ENCODE results near the gene ADAM10. TPM values are rescaled to one million over a fixed set of nuclear protein-coding genes. Genes with fewer than 3 reads are reported as not detected.

The ADAM10 gene
- total and polyA plus RNA-seq, 4 donors: 11.6 to 115 (median 57.5) TPM

GRCh38 chr15:58698887-58699641 lies 50.4 kb downstream of the ADAM10 start:
- ATAC-seq (ENCODE audit: low FRiP score) (no peak), DNase-seq (no peak)
- H3K9me3 ChIP-seq (ENCODE audit: control insufficient read depth, low read length): no peaks in the 10 kb centered on the region
- H3K27me3 ChIP-seq (ENCODE audit: control insufficient read depth in 1 of 2, insufficient read depth in 2 of 2, low read length in 1 of 2): no peaks in the 10 kb centered on the region
- WGBS, 2 donors: 97 to 100% methylated on average over 2 of the region's 2 CpGs
- no peaks in the 10 kb centered on the region for H3K36me3 ChIP-seq (ENCODE audit: control insufficient read depth in 1 of 2, insufficient read depth in 2 of 2, low read length in 1 of 2)
- H3K4me3 ChIP-seq (ENCODE audit: low read length in 2 of 2): no peak overlapping the region
- no peak overlapping the region for H3K27ac ChIP-seq (ENCODE audit: low read depth in 1 of 2, low read length in 2 of 2)
- H3K4me1 ChIP-seq (ENCODE audit: control insufficient read depth in 1 of 2, insufficient read depth in 2 of 2, low read length in 2 of 2): no peaks in the 10 kb centered on the region
- intact Hi-C loops (cut with DNase I): no loop called here

GRCh38 chr15:58697220-58697619 lies 52.3 kb downstream of the ADAM10 start:
- no peak for ATAC-seq (ENCODE audit: low FRiP score)
- Histone ChIP-seq H3K27me3 (ENCODE audit: control insufficient read depth in 1 of 2, insufficient read depth in 2 of 2, low read length in 1 of 2) (no peaks in the 10 kb centered on the region), H3K27ac (ENCODE audit: low read depth in 1 of 2, low read length in 2 of 2) (no peak overlapping the region), H3K4me1 (ENCODE audit: control insufficient read depth in 1 of 2, insufficient read depth in 2 of 2, low read length in 2 of 2) (no peaks in the 10 kb centered on the region), H3K36me3 (ENCODE audit: control insufficient read depth in 1 of 2, insufficient read depth in 2 of 2, low read length in 1 of 2) (no peaks in the 10 kb centered on the region), H3K4me3 (ENCODE audit: low read length in 2 of 2) (no peak overlapping the region), H3K9me3 (ENCODE audit: control insufficient read depth, low read length) (no peaks in the 10 kb centered on the region)
- no peak for DNase-seq
- 93 to 97% methylated on average over 2 of the region's 2 CpGs for WGBS, 2 donors
- intact Hi-C loops (cut with DNase I): no loop called here

GRCh38 chr15:58696738-58697137 lies 52.8 kb downstream of the ADAM10 start:
- ATAC-seq (ENCODE audit: low FRiP score): no peak
- Histone ChIP-seq H3K36me3 (ENCODE audit: control insufficient read depth in 1 of 2, insufficient read depth in 2 of 2, low read length in 1 of 2) (no peaks in the 10 kb centered on the region), H3K4me3 (ENCODE audit: low read length in 2 of 2) (no peak overlapping the region), H3K27me3 (ENCODE audit: control insufficient read depth in 1 of 2, insufficient read depth in 2 of 2, low read length in 1 of 2) (no peaks in the 10 kb centered on the region), H3K27ac (ENCODE audit: low read depth in 1 of 2, low read length in 2 of 2) (no peak overlapping the region), H3K4me1 (ENCODE audit: control insufficient read depth in 1 of 2, insufficient read depth in 2 of 2, low read length in 2 of 2) (no peaks in the 10 kb centered on the region), H3K9me3 (ENCODE audit: control insufficient read depth, low read length) (no peaks in the 10 kb centered on the region)
- WGBS, 2 donors: 95 to 96% methylated on average over 6 of the region's 6 CpGs
- intact Hi-C loops (cut with DNase I): no loop called here
- DNase-seq: no peak

GRCh38 chr15:58694641-58695398 lies 54.7 kb downstream of the ADAM10 start:
- DNase-seq (no peak), ATAC-seq (ENCODE audit: low FRiP score) (no peak)
- H3K4me1 ChIP-seq (ENCODE audit: control insufficient read depth in 1 of 2, insufficient read depth in 2 of 2, low read length in 2 of 2): no peaks in the 10 kb centered on the region
- intact Hi-C loops (cut with DNase I): no loop called here
- H3K27me3 ChIP-seq (ENCODE audit: control insufficient read depth in 1 of 2, insufficient read depth in 2 of 2, low read length in 1 of 2): no peaks in the 10 kb centered on the region
- no peaks in the 10 kb centered on the region for H3K9me3 ChIP-seq (ENCODE audit: control insufficient read depth, low read length)
- 44 to 45% methylated on average over 3 of the region's 3 CpGs for WGBS, 2 donors
- H3K4me3 ChIP-seq (ENCODE audit: low read length in 2 of 2): no peak overlapping the region
- no peaks in the 10 kb centered on the region for H3K36me3 ChIP-seq (ENCODE audit: control insufficient read depth in 1 of 2, insufficient read depth in 2 of 2, low read length in 1 of 2)
- no peak overlapping the region for H3K27ac ChIP-seq (ENCODE audit: low read depth in 1 of 2, low read length in 2 of 2)

DNA sequence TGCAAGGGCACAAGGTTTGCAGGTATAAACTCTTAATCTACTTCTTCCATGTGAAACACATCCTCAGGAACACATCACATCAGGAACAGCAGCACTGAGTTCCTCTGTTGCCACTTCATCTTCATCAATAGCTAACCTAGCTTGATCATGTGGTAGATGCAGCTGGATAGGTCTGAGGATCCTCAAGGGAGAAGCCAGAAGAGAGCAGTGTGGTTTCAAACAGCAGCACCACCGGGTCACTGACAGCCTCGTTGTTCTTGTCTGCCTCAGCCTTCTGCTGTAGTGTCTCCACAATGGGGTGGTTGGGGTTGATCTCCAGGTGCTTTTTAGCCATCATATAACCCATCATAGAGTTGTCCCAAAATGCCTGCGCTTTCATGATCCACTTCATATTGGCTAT lies 58.8 kb downstream of the ADAM10 start:
- DNase-seq (no peak), ATAC-seq (ENCODE audit: low FRiP score) (no peak)
- Histone ChIP-seq H3K4me3 (ENCODE audit: low read length in 2 of 2) (no peak overlapping the region), H3K36me3 (ENCODE audit: control insufficient read depth in 1 of 2, insufficient read depth in 2 of 2, low read length in 1 of 2) (no peaks in the 10 kb centered on the region), H3K27me3 (ENCODE audit: control insufficient read depth in 1 of 2, insufficient read depth in 2 of 2, low read length in 1 of 2) (no peaks in the 10 kb centered on the region), H3K9me3 (ENCODE audit: control insufficient read depth, low read length) (no peaks in the 10 kb centered on the region), H3K27ac (ENCODE audit: low read depth in 1 of 2, low read length in 2 of 2) (no peak overlapping the region), H3K4me1 (ENCODE audit: control insufficient read depth in 1 of 2, insufficient read depth in 2 of 2, low read length in 2 of 2) (no peaks in the 10 kb centered on the region)
- intact Hi-C loops (cut with DNase I): no loop called here
- 79 to 89% methylated on average over 3 of the region's 3 CpGs for WGBS, 2 donors

- DNase-seq (no peak), ATAC-seq (ENCODE audit: low FRiP score) (no peak)
- Histone ChIP-seq H3K27me3 (ENCODE audit: control insufficient read depth in 1 of 2, insufficient read depth in 2 of 2, low read length in 1 of 2) (no peaks in the 10 kb centered on the region), H3K27ac (ENCODE audit: low read depth in 1 of 2, low read length in 2 of 2) (no peak overlapping the region), H3K4me1 (ENCODE audit: control insufficient read depth in 1 of 2, insufficient read depth in 2 of 2, low read length in 2 of 2) (no peaks in the 10 kb centered on the region), H3K4me3 (ENCODE audit: low read length in 2 of 2) (no peak overlapping the region), H3K36me3 (ENCODE audit: control insufficient read depth in 1 of 2, insufficient read depth in 2 of 2, low read length in 1 of 2) (no peaks in the 10 kb centered on the region), H3K9me3 (ENCODE audit: control insufficient read depth, low read length) (no peaks in the 10 kb centered on the region)
- intact Hi-C loops (cut with DNase I): no loop called here
Measured at GRCh38 chr15:58689646-58690045, 59.9 kb downstream of the ADAM10 start.

DNA sequence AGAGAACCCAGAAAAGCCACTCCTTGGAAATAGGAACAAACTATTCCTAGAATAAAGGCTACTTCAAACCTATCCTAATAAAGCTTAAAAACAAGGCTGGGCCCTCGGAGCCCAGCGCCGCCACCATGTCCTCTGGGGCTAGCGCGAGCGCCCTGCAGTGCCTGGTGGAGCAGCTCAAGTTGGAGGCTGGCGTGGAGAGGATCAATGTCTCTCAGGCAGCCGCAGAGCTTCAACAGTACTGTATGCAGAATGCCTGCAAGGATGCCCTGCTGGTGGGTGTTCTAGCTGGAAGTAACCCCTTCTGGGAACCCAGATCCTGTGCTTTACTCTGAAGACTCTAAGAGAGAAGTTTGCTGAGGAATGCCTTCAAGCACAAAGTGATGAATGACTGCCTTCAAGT lies 63.2 kb downstream of the ADAM10 start:
- Histone ChIP-seq H3K27me3 (ENCODE audit: control insufficient read depth in 1 of 2, insufficient read depth in 2 of 2, low read length in 1 of 2) (no peaks in the 10 kb centered on the region), H3K27ac (ENCODE audit: low read depth in 1 of 2, low read length in 2 of 2) (no peak overlapping the region), H3K36me3 (ENCODE audit: control insufficient read depth in 1 of 2, insufficient read depth in 2 of 2, low read length in 1 of 2) (no peaks in the 10 kb centered on the region), H3K4me1 (ENCODE audit: control insufficient read depth in 1 of 2, insufficient read depth in 2 of 2, low read length in 2 of 2) (no peaks in the 10 kb centered on the region), H3K4me3 (ENCODE audit: low read length in 2 of 2) (no peak overlapping the region), H3K9me3 (ENCODE audit: control insufficient read depth, low read length) (no peaks in the 10 kb centered on the region)
- WGBS, 2 donors: 92 to 93% methylated on average over 8 of the region's 8 CpGs
- intact Hi-C loops (cut with DNase I): no loop called here
- ATAC-seq (ENCODE audit: low FRiP score) (no peak), DNase-seq (no peak)

DNA sequence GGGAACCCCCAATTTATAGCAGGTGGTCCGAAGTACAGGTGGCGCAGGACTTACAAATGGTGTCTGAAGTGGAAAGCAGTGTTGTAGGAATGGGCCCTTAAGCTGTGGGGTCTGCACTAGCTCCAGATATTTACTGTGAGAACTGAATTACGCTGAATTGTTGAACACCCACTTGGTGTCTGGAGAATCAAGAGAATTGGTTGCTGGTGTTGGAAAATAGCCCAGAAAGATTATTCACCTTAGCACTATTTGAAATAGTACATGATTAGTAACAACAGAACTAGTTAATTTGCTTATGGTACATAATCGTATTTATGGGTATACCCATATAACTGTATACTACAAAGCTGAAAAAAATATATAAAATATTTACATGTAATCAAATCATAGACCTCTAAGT lies 64.8 kb downstream of the ADAM10 start:
- H3K9me3 ChIP-seq (ENCODE audit: control insufficient read depth, low read length): no peaks in the 10 kb centered on the region
- intact Hi-C loops (cut with DNase I): no loop called here
- H3K27ac ChIP-seq (ENCODE audit: low read depth in 1 of 2, low read length in 2 of 2): no peak overlapping the region
- ATAC-seq (ENCODE audit: low FRiP score) (no peak), DNase-seq (no peak)
- WGBS, 2 donors: 94 to 96% methylated on average over 4 of the region's 4 CpGs
- H3K27me3 ChIP-seq (ENCODE audit: control insufficient read depth in 1 of 2, insufficient read depth in 2 of 2, low read length in 1 of 2): no peaks in the 10 kb centered on the region
- H3K36me3 ChIP-seq (ENCODE audit: control insufficient read depth in 1 of 2, insufficient read depth in 2 of 2, low read length in 1 of 2): no peaks in the 10 kb centered on the region
- H3K4me1 ChIP-seq (ENCODE audit: control insufficient read depth in 1 of 2, insufficient read depth in 2 of 2, low read length in 2 of 2): no peaks in the 10 kb centered on the region
- no peak overlapping the region for H3K4me3 ChIP-seq (ENCODE audit: low read length in 2 of 2)

Data from aorta (tissue), 5 donors.